ENCODE results near the gene R3HCC1L.

The R3HCC1L gene

GRCh38 chr10:98257961-98258360 is 123.5 kb downstream of the R3HCC1L start:
- peaks cover 4% of the 10 kb centered on the region for H3K4me1 ChIP-seq (ENCODE audit: insufficient read depth, low read length, poor library complexity, severe bottlenecking)
- no peak overlapping the region for H3K4me3 ChIP-seq (ENCODE audit: low read length, poor library complexity, severe bottlenecking)
- TF ChIP-seq EZH2phosphoT487 (IDR thresholded peaks at IDR 0.05; ENCODE audit: borderline replicate concordance): no peak
- TF ChIP-seq, protein P1, sequence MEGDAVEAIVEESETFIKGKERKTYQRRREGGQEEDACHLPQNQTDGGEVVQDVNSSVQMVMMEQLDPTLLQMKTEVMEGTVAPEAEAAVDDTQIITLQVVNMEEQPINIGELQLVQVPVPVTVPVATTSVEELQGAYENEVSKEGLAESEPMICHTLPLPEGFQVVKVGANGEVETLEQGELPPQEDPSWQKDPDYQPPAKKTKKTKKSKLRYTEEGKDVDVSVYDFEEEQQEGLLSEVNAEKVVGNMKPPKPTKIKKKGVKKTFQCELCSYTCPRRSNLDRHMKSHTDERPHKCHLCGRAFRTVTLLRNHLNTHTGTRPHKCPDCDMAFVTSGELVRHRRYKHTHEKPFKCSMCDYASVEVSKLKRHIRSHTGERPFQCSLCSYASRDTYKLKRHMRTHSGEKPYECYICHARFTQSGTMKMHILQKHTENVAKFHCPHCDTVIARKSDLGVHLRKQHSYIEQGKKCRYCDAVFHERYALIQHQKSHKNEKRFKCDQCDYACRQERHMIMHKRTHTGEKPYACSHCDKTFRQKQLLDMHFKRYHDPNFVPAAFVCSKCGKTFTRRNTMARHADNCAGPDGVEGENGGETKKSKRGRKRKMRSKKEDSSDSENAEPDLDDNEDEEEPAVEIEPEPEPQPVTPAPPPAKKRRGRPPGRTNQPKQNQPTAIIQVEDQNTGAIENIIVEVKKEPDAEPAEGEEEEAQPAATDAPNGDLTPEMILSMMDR (conservative IDR thresholded peaks at IDR 0.05; ENCODE audit: low read length): no peak
- no peak overlapping the region for H3K9ac ChIP-seq (ENCODE audit: low read depth, low read length, poor library complexity, severe bottlenecking)
- no peak overlapping the region for H3K4me2 ChIP-seq (ENCODE audit: low read depth, low read length, poor library complexity, severe bottlenecking)
- no peaks in the 10 kb centered on the region for H3K9me2 ChIP-seq (replicated peaks; ENCODE audit: low read depth, low read length)
- no peaks in the 10 kb centered on the region for H3K79me2 ChIP-seq (ENCODE audit: insufficient read depth, low read length)
- H4K20me1 ChIP-seq (ENCODE audit: insufficient read depth, low read length, poor library complexity, severe bottlenecking): no peaks in the 10 kb centered on the region
- no peaks in the 10 kb centered on the region for H3K36me3 ChIP-seq (ENCODE audit: insufficient read depth, low read length)
- no peaks in the 10 kb centered on the region for H3K27me3 ChIP-seq (ENCODE audit: insufficient read depth, low read length, poor library complexity, severe bottlenecking)
- H3F3A ChIP-seq (ENCODE audit: low read depth): no peaks in the 10 kb centered on the region
- H2AFZ ChIP-seq (ENCODE audit: low read length): no peak overlapping the region
- H3K9me3 ChIP-seq (ENCODE audit: insufficient read depth, low read depth, low read length): no peaks in the 10 kb centered on the region

DNA sequence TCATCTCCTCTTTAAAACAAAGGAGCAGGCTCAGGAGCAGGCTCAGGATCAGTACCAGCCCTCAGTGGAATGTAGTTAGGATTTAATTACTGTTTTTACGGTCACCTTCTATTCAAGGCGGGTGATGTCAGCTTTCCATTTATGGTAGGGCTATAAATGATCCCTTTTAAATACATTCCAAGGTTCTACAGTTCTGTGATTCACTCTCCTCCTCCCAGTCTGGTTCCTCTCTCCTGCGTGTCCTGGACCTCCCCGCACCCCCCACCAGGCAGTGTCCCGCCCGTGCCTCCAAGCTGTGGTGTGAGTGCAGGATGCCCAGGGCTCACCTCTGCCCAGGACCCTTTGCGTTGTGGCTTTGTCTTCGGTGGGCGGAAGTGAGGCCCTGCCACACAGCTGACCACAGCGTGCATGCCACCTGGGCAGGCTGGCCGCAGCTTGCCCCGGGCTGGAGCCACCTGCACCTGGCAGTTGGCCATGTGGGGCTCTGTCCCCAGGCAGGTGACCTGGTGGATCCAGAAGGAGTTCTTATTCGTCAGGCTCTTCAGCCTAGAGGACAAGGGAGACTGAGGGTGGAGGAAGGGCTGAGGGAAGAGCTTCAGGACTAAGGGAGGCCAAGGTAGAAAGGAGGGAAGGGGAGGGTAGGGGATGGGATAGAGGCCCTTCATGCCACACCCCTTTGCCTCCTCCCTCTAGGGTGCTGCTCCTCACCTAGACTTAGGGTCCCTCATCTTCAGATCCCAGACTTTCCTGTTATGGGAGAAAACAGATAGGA is 124.4 kb downstream of the R3HCC1L start:
- H3K4me2 ChIP-seq (ENCODE audit: low read depth, low read length, poor library complexity, severe bottlenecking): no peak overlapping the region
- no peak overlapping the region for H3K4me3 ChIP-seq (ENCODE audit: low read length, poor library complexity, severe bottlenecking)
- no peaks in the 10 kb centered on the region for H3K27me3 ChIP-seq (ENCODE audit: insufficient read depth, low read length, poor library complexity, severe bottlenecking)
- no peaks in the 10 kb centered on the region for H3K36me3 ChIP-seq (ENCODE audit: insufficient read depth, low read length)
- no peaks in the 10 kb centered on the region for H3F3A ChIP-seq (ENCODE audit: low read depth)
- no peaks in the 10 kb centered on the region for H3K79me2 ChIP-seq (ENCODE audit: insufficient read depth, low read length)
- no peak overlapping the region for H3K9ac ChIP-seq (ENCODE audit: low read depth, low read length, poor library complexity, severe bottlenecking)
- H3K4me1 ChIP-seq (ENCODE audit: insufficient read depth, low read length, poor library complexity, severe bottlenecking): peaks cover 5% of the 10 kb centered on the region
- no peak overlapping the region for H2AFZ ChIP-seq (ENCODE audit: low read length)
- H3K9me2 ChIP-seq (replicated peaks; ENCODE audit: low read depth, low read length): no peaks in the 10 kb centered on the region
- TF ChIP-seq, protein P1 (conservative IDR thresholded peaks at IDR 0.05; ENCODE audit: low read length): no peak
- TF ChIP-seq EZH2phosphoT487 (IDR thresholded peaks at IDR 0.05; ENCODE audit: borderline replicate concordance): no peak
- no peaks in the 10 kb centered on the region for H3K9me3 ChIP-seq (ENCODE audit: insufficient read depth, low read depth, low read length)
- H4K20me1 ChIP-seq (ENCODE audit: insufficient read depth, low read length, poor library complexity, severe bottlenecking): no peaks in the 10 kb centered on the region

- H3K9ac ChIP-seq (ENCODE audit: low read depth, low read length, poor library complexity, severe bottlenecking): no peak overlapping the region
- no peaks in the 10 kb centered on the region for H3K79me2 ChIP-seq (ENCODE audit: insufficient read depth, low read length)
- TF ChIP-seq EZH2phosphoT487 (IDR thresholded peaks at IDR 0.05; ENCODE audit: borderline replicate concordance): no peak
- no peaks in the 10 kb centered on the region for H3K36me3 ChIP-seq (ENCODE audit: insufficient read depth, low read length)
- no peaks in the 10 kb centered on the region for H4K20me1 ChIP-seq (ENCODE audit: insufficient read depth, low read length, poor library complexity, severe bottlenecking)
- H3K4me1 ChIP-seq (ENCODE audit: insufficient read depth, low read length, poor library complexity, severe bottlenecking): peaks cover 10% of the 10 kb centered on the region
- H2AFZ ChIP-seq (ENCODE audit: low read length): no peak overlapping the region
- H3F3A ChIP-seq (ENCODE audit: low read depth): no peaks in the 10 kb centered on the region
- no peak overlapping the region for H3K4me2 ChIP-seq (ENCODE audit: low read depth, low read length, poor library complexity, severe bottlenecking)
- H3K9me2 ChIP-seq (replicated peaks; ENCODE audit: low read depth, low read length): no peaks in the 10 kb centered on the region
- H3K27me3 ChIP-seq (ENCODE audit: insufficient read depth, low read length, poor library complexity, severe bottlenecking): no peaks in the 10 kb centered on the region
- H3K9me3 ChIP-seq (ENCODE audit: insufficient read depth, low read depth, low read length): no peaks in the 10 kb centered on the region
- H3K4me3 ChIP-seq (ENCODE audit: low read length, poor library complexity, severe bottlenecking): no peak overlapping the region
These were observed 125.3 kb downstream of the R3HCC1L start for GRCh38 chr10:98259606-98260315.
